ENCODE results near the gene SEMA3E.
"Not testable (repeated sequence)": the region's sequence is repeated elsewhere in the genome, so short reads cannot be mapped to it uniquely, and the experiment has no call there.

Gene SEMA3E

GRCh38 chr7:83552556-83552955, 96.4 kb downstream of the SEMA3E start:
- not testable (repeated sequence) for DNase-seq

GRCh38 chr7:83550100-83550499, 98.8 kb downstream of the SEMA3E start:
- no peak for DNase-seq

GRCh38 chr7:83548250-83548649, 100.7 kb downstream of the SEMA3E start:
- no peak for DNase-seq

- no peak for DNase-seq
Measured at GRCh38 chr7:83547526-83547925, 101.4 kb downstream of the SEMA3E start.

- no peak for DNase-seq
Measured at GRCh38 chr7:83546586-83546985, 102.4 kb downstream of the SEMA3E start.

- DNase-seq = no peak
Measured at GRCh38 chr7:83541187-83541960, 107.6 kb downstream of the SEMA3E start.

- DNase-seq = no peak
Measured at GRCh38 chr7:83534488-83534887, 114.5 kb downstream of the SEMA3E start.

GRCh38 chr7:83532219-83532618, 116.7 kb downstream of the SEMA3E start:
- DNase-seq = no peak

- no peak for DNase-seq
Measured at GRCh38 chr7:83531766-83532165, 117.2 kb downstream of the SEMA3E start.

GRCh38 chr7:83528925-83529423, 120.0 kb downstream of the SEMA3E start:
- no peak for DNase-seq

- DNase-seq = no peak
Measured at GRCh38 chr7:83524277-83525075, 124.5 kb downstream of the SEMA3E start.

- no peak for DNase-seq
Measured at GRCh38 chr7:83520726-83521125, 128.2 kb downstream of the SEMA3E start.

GRCh38 chr7:83519240-83519639, 129.7 kb downstream of the SEMA3E start:
- DNase-seq = no peak

GRCh38 chr7:83517035-83517700, 131.8 kb downstream of the SEMA3E start:
- DNase-seq = no peak

GRCh38 chr7:83514977-83515376, 134.0 kb downstream of the SEMA3E start:
- DNase-seq = no peak

- no peak for DNase-seq
Measured at GRCh38 chr7:83509255-83510021, 139.5 kb downstream of the SEMA3E start.

GRCh38 chr7:83504330-83504729, 144.6 kb downstream of the SEMA3E start:
- DNase-seq = no peak

- DNase-seq = no peak
Measured at GRCh38 chr7:83502636-83503035, 146.3 kb downstream of the SEMA3E start.

GRCh38 chr7:83494683-83495082, 154.3 kb downstream of the SEMA3E start:
- DNase-seq = no peak

GRCh38 chr7:83492802-83493201, 156.1 kb downstream of the SEMA3E start:
- DNase-seq = no peak

- no peak for DNase-seq
Measured at GRCh38 chr7:83487801-83488200, 161.1 kb downstream of the SEMA3E start.

- no peak for DNase-seq
Measured at GRCh38 chr7:83486957-83487356, 162.0 kb downstream of the SEMA3E start.

GRCh38 chr7:83486536-83486935, 162.4 kb downstream of the SEMA3E start:
- DNase-seq = no peak
